Activated CD4-positive, CD25-positive, alpha-beta regulatory T cell treated with anti-CD3 and anti-CD28 coated beads, Interleukin-2, amount 50 U/mL, for 16 hours (primary cell): ENCODE measurements around the gene TEPSIN.
A peak's percentile ranks its signal among the peaks of the same experiment; 100 is the strongest.

Source experiments
- DNase-seq: peaks from one replicate; pipeline ENCODE4 v3.0.0-alpha.2; 2020; ENCODE audit warnings: low read depth, low spot score

TEPSIN gene

GRCh38 chr17:81250286-81251093, 11.6 kb upstream of the TEPSIN start:
- no peak for DNase-seq

GRCh38 chr17:81249223-81250040, 10.6 kb upstream of the TEPSIN start:
- no peak for DNase-seq

GRCh38 chr17:81248649-81249048, 9.8 kb upstream of the TEPSIN start:
- no peak for DNase-seq

DNA sequence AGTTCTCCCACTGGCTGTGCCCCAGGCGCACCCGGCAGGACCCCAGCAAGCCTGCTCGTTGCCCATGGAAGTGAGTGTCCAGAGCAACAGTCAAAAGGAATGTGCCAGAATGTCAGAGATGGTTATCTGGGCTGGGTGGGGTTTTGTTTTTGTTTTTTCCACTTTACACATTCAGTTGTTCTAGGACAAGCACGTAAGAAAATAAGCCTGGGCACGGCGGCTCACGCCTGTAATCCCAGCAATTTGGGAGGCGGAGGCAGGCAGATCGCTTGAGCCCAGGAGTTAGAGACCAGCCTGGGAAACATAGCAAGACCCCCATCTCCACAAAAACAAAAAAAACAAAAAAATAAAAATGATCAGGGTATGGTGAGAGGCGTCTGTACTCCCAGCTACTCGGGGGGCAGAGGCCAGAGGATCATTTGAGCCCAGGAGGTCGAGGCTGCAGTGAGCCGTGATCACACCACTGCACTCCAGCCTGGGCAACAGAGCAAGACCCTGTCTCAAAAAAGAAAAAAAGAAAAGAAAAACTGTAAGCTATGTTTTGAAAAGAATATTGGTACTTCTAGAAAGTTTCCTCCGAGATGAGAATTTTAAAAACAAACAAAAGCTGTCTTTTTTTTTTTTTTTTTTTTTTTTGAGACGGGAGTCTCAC, 8.6 kb upstream of the TEPSIN start:
- DNase-seq = no peak

DNA sequence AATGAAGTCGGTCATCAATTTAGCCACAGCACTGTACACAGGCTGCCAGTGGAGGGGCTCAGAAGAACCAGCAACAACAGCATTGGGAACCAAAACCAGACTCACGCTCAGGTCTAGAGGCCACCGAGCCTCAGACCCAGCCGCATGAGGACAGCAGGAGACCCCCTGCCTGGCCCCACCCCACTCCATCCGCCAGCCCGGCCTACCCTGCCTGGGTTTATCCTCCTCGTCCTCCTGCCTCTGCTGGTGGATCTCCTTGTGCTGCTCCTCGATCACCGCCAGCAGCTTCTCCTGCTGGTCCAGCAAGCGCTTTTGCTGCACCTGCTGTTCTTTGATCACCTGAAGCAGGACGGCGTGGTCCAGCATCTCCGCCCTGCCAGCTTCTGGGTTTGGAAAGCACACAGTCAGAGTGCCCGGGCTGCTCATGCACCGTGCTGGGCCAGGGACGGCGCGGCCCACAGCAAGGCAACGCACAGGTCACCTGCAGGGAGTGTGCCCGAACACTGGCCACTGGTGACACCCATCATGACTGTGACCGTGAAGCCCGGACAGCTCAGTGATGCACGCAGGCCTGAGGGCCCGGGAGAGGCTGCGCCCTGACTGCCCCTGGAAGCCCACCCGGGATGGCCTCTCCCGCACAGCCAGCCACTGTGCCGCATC, 8.0 kb upstream of the TEPSIN start:
- DNase-seq = no peak

DNA sequence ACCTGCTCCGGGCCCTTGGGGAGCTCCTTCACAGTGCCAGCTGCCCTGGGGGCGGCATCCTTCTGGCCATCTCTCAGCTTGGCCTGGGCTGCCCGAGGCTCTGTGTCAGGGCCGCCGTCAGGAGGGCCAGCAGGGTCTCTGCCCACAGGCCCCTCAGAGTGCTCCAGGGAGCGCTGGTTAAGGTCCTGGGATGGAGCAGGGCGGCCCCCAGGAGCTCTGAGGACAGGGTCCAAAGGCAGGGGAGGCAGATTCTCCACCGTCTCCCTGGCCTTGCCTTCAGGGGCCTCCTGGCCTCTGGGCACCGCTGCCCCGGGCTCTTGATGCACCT, 7.5 kb upstream of the TEPSIN start:
- DNase-seq = no peak

GRCh38 chr17:81245665-81246342, 6.9 kb upstream of the TEPSIN start:
- no peak for DNase-seq

DNA sequence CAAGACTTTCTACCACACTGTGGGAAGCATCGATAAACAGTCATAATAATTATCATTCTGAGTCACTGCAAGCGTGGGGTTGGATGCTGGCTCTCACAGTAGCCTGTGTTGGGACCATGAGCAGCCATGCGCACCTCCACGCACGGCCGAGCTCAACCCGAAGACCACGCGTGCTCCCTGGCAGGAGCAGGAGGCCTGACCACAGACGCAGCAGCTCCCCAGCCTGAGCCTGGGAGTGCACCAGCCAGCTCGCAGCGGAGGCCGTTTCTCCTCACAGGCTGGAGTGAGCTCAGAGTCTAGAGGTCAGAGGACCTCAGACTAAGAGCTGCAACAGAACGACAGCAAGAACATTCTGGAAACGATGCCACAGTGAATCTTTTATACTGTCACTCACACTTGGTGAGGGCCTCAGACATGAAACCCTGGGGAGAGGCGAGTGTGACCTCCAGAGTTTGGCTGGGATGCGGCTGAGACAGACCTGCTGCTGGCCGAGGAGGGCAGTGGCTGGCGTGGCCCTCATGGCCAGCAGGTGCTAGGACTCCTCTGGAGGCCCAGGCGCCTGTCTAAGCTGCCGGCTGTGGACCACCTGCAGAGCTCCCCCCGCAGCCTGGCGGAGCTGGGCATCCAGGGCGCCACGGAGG, 6.3 kb upstream of the TEPSIN start:
- no peak for DNase-seq

- DNase-seq = no peak
Observed at GRCh38 chr17:81244358-81245023, 5.6 kb upstream of the TEPSIN start.

- no peak for DNase-seq
Observed at GRCh38 chr17:81243333-81243664, 4.4 kb upstream of the TEPSIN start.

DNA sequence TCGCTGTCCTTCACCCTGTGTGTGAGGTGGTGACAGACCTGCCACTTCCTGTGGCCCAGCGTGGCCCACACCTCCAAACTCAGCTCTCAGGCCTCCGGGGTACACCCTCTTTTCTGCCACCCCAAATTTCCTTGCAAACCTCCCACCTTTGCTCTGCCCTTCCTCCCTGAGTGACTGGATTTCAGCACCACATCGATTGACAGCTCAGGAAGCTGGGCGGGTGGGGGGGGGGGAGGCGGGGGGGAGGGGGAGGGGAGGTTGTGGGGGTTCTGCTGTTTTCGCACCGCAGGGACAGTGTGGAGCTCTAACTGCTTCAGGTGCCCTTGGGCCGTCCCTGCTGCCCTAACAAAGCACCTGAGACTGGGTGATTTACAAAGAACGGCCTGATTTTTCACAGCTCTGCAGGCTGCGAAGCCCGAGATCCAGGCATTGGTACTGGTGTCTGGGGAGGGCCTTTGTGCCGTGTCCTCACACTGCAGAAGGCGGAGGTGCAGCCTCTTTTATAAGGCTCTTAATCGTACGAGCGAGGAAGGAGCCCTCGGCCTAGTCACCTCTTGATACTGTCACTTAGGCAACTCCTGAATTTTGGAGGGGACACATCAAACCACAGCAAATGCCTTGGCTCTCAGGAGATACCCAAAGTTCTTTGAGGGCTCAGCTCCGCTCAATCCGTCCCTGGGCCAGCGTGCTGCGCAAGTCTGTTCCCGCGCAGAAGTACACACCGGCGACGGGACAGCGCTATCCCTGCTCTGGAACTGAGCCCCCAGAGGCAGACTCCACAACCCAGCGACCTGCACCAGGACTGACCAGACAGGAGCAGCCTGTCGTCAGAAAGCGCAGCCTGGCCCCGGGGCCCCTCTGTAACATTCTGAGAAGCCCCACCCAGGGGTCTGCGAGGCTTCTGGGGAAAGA, 3.8 kb upstream of the TEPSIN start:
- no peak for DNase-seq

DNA sequence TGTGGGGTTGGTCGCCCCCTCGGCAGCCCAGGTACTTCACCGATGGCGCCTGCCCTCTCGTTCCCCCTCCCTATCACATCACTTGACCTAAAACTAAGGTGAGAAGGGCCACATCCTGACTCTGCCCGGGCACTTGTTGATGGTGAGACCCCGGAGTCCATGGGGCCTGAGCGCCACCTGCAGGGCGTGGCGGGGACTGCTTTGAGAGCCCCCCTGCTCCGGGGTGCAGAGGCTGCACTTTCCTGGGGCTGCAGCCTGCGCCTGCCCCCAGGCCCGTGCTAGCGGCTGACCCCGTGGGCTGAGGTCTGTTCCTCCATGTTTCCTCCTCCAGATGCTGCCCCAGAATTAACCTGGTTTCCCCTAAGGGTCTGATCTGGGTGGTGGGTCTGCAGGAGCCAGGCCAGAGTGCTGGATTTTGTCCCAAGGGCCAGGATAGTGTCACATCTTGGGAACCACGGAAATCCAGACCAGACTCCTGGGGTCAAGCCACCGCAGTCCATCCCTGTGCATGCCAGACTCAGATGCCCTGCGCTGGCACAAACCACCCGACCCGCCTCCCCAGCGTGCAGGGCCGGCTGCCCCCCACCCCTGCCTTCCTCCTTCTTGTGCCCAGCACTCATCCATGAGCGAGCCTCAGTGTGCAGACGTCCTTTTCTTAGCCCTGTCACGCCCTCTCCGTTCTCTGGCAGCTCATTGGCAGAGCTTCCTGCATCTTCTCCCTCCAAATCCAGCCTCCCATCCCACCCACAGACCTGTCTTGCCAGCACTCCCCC, 3.0 kb upstream of the TEPSIN start:
- peak; percentile 26 for DNase-seq

GRCh38 chr17:81241203-81241602, 2.3 kb upstream of the TEPSIN start:
- DNase-seq = no peak

DNA sequence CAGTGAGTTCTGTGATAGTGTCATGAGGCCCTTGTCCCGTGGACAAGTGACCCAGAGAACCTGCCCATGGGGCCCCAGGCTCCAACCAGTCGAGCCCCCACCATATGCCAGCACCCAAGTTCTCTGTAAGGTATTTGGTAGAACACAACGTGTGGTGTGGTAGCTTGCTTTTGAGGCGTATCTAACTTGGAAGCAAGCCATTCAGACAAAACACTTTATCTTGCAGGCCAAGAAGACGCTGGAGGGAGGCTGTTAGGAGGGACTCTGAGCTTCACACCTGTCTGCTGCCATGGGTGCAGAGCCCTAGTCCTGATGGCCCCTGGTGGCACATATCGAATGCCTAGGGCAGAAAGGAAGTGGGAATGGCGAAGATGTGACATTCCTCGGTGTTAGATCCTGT, 1.9 kb upstream of the TEPSIN start:
- no peak for DNase-seq

- no peak for DNase-seq
Observed at GRCh38 chr17:81239714-81240555, 1.1 kb upstream of the TEPSIN start.

DNA sequence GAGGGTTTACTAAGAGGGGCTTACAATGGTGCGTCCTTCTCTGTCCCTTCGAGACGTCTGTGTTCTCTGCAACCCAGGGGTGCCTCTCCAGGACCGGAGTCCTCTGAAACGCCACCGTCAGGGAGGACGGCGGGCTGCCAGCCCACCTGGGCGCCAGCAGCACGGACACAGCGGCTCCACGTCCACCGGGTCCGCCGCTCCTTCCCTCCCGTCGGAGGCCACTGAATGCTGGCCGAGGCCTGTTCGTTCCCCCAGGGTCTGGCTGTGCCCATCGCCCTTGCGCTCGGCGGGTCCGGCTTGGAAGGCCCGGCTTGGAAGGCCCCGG, 403 bp downstream of the TEPSIN start:
- no peak for DNase-seq

DNA sequence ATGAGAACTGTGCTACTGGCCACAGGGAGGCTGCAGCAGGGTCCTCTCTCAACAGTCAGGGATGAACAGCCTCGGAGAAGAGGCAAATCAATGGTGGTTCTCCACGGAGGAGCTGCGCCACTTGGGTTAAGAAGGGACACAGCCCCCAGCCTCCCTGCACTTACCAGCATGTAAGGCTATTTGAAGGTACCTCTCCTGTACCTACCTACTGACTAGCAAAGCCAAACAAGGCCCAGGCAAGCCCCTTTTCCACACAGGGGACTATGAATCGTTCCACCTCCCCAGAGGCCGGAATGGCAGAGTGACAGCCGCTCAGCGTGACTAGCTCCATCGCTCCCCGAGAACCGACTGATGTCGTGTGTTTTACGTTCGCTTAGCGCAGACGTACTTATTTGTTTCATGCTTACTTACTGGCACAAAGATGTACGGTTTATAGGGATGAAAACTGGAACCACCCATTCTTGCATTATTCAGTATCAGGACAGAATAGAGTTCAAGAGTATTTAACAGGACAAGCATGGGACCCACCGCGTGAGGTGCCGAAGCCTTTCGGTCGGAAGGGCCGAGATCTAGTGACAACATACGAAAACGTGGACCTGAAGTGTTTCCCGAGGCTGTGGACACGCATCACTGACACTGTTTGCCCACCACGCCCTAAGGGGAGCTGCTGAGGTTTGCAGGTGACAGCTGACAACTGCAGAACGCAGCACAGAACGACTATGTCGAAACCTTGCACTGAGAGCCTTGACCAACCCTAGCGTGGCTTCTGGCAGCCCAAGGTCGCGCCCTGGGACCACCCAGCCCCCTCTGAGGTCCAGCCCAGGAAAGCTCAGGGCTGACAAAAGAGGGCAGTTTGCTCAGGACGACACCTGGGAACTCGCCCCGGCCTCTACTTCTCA, 1.0 kb downstream of the TEPSIN start:
- no peak for DNase-seq
